CD4-positive, alpha-beta T cell treated with Interleukin-10 for 1 hour (primary cell): ENCODE data around the gene SP140L.
"Not testable (repeated sequence)": the region's sequence is repeated elsewhere in the genome, so short reads cannot be mapped to it uniquely, and the experiment has no call there.

Experiments used
- DNase-seq: peaks from one replicate; pipeline ENCODE4 v3.0.0-alpha.2; 2020

Gene SP140L

DNA sequence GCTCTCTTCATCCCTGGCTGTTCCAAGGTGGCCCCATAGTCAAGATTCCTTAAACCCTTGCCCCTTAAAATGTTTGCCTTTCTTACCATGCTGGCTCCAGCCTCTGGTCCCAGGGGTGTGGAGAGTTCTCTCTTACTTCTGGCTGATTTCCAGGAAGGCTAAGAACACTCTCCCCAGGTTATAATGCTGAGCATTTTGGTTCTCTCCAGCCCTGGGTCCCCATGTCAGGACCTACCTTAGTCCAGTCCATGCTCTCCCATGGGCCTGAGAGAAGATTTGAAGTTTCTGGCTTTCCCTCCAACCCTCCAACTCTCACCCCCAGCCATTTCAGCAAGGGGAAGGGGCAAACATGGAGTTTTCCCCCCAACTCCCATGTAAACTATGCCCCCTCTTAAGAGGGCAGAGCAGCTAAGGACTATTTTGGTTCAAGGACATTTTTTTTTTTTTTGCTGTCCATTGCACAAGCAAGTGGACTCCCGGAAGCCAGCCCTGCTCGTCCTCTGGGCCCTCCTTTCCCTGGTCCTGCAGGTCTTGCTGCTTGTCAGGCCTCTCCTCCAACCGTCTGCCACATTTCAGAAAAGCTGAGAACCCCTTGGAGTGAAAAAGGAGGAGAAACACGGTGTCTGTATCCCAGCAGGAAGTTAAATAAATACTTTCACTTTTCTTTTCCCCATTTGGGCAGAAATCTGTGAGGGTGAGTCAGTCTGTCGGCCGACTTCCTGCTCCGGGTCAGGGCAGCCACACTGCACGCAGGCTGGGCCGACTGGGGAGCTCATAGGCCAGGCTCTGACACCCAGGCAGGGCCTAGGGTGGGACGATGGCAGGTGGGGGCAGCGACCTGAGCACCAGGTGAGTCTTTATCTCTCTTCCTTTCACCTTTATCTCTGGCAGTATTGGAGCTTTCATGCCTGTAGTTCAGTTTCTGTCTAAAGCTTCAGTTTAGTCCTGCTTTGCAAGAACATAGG lies at the start of gene SP140L:
Gene SP140L, plus strand, starts transcription at position 741 of the 965 bp plus-strand sequence. Its CDS starts 77 bp downstream, at position 818.
- peak; percentile 84 for DNase-seq

GRCh38 chr2:230282936-230283335 lies 44.1 kb upstream of the SP140L start:
- DNase-seq, result no peak

GRCh38 chr2:230286048-230286447 lies 40.9 kb upstream of the SP140L start:
- no peak for DNase-seq

DNA sequence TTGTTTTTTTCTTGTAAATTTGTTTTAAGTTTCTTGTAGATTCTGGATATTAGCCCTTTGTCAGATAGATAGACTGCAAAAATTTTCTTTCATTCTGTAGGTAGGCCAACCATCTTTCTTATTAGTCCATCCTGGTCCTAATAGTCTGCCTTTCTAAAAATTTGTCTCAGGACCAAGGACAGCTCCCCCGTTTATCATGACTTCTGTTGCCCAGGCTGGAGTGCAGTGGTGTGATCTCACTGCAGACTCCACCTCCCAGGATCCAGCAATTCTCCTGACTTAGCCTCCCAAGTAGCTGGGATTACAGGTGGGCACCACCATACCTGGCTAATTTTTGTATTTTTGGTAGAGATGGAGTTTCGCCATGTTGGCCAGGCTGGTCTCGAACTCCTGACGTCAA lies 37.7 kb upstream of the SP140L start:
- peak; percentile 29 for DNase-seq

- no peak for DNase-seq
Measured at GRCh38 chr2:230295192-230295591, 31.8 kb upstream of the SP140L start.

DNA sequence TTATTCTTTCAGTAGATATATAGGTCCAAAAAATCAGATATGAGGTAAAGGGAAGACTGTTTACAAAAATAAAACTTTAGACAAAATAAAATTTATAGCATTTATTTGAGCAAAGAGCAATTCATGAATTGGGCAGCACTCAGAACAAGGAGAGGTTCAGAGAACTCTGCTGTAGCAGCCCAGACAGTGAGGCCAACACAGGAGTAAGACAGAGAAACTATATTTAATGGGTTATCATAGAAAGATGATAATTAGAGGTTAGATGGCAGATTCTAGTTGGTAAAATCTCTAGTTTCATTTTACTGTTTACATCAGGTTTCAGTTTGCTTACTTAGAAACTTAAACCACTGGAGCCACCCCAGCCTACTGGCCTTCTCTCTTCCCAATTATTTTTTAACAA lies 30.1 kb upstream of the SP140L start:
- no peak for DNase-seq

DNA sequence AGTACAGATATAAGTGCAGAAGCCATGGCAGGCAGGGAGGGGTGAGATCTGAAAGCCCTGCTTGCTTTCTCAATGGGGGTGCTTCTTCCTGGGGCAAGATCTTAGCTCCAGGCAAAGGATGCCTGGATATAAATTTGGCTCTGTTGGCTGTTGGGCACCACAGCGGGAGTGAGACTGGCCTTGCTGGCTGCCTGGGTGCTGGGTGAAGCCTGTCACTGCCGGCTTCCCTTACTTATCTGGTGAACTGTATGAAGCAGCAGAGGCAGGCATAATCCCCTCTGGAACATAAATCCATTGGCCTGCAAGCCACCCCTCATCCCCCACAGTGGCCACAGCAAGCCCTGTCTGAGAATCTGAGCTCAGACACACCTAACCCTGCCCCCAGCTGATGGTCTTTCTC lies 27.4 kb upstream of the SP140L start:
- DNase-seq, result no peak

GRCh38 chr2:230305416-230306275 lies 21.3 kb upstream of the SP140L start:
- no peak for DNase-seq

DNA sequence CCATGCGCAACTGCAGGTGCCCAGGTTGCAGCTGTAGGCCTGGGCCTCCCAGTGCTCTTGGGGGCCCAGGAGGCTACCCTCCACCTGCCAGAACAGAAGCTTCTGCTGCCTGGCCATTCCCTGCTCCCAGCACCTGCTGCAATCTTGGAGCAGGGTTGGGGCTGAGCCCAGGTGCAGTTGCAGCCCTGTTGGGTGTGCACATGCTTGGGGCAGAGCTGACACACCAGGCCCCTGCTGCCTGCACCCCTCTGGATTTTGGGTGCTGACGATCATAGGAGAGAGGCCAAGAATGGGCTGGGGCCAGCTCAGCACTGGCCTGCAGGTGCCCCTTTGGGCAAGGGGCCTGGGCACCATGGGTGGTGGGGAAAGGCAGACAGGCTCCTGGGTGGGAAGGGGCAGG lies 20.5 kb upstream of the SP140L start:
- DNase-seq, result no peak

GRCh38 chr2:230307485-230307884 lies 19.5 kb upstream of the SP140L start:
- no peak for DNase-seq

- no peak for DNase-seq
Measured at GRCh38 chr2:230308402-230309000, 18.5 kb upstream of the SP140L start.

- DNase-seq, result not testable (repeated sequence)
Measured at GRCh38 chr2:230310792-230311191, 16.2 kb upstream of the SP140L start.

DNA sequence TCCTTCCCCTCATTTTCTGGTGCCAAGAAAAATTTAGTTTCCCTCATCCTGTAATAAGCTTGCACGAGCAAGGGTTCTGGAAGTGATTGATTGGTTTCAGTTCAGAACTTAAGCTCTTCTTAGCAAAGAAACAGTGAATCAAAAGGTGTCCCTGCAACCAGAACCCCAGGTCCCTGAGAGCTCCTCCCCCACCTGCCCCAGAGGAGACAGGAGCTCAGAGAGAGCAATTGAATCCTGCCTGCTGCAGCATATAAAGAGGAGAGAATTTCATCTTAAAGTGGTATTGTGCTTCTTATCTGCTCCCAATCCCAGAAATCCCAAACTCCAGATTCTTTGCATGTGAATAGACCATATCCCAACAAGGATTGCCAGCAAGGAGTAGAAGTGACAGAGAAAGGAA lies 15.4 kb upstream of the SP140L start:
- DNase-seq, result not testable (repeated sequence)

- DNase-seq, result no peak
Measured at GRCh38 chr2:230312638-230313037, 14.4 kb upstream of the SP140L start.

GRCh38 chr2:230317366-230317765 lies 9.6 kb upstream of the SP140L start:
- no peak for DNase-seq

DNA sequence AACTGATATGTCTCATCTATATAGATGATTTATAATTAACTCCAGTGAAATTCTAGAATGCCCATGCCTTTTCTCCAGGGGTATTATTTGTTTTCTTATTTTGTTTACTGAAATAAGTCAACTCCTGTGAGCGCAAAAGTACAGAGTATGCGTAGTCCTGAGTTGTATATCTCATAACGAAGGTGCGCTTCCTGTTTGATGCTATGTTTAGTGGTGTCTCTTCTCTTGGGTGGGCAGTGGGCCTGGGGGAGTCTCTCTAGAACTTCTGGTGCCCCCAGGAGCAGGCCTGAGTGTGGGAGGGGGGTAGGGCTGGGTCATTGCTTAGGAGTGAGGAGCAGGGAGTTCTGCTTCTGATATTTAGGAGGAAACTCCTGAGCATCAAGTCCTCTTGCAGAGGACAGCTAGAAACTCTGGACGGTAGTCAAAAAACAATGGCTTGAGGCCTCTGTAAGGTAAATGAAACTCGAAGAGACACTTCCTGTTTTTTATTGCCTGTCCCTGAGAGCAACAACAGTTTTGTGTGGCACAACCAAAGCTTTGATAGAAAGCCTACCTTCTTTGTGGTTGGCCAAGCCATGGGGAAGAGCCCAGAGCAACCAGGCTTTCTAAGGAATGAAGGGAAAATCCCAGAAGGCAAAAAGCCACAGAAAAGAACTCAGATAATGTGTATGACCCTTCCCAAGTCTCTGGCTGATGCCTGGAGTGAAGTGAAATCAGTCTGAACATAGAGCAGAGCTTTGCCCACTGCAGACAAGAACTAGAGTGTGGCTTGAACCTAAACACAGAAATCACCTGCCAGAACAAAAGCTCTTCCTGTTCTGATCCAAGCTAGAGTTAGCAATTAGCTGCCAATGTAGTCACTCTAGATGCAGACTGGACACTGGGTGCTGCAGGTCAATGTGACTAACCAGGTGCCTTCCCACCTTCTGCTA lies 8.5 kb upstream of the SP140L start:
- peak; percentile 16 for DNase-seq

DNA sequence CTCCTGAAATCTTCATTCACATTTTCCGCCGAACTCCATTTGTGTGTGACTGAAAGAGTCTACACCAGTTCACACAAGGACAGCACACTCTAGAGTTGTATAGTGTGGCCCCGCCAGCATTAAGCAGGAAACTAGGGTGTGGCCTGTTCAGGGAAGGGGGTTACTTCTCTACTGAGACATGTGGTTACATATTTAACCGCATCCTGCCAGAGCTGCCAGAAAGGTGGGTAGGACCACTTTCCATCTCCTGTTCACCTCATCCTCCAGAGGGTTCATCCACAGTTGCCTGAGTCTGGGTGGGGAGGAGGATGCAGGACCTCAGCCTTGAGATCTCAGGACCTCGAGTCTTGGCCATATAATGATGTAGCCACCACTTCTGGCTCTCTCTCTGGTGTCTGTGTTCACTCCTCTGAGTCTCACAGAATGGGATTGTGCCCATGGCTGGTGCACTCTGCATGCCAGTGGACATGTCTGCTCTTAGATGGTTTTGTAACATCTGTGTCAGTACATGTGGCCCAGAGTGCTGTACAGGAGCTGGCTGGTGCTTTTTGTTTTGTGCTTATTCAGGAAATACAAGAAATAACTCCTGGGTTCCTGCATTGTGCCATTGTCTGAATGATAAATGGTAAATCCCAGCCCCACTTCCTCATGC lies 7.7 kb upstream of the SP140L start:
- DNase-seq, result peak; percentile 84

DNA sequence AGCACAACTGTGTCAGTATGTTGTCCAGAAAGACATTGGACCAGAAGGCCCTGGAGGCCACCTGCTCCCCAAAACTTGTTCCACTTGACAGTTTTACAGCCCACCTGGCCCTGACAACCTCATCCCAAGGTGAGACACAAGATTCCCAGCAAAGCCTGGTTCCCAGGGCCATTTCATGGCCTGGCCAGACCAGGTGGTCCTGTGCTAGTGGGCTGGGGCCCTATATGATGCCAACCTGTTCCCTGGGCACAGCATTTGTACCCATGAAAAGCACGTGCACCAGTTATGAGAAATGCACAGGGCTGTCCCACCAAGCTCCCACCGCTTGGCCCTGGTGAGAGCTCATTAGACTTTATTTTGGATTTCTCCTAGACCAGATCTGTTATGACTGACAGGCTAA lies 6.0 kb upstream of the SP140L start:
- DNase-seq, result no peak

DNA sequence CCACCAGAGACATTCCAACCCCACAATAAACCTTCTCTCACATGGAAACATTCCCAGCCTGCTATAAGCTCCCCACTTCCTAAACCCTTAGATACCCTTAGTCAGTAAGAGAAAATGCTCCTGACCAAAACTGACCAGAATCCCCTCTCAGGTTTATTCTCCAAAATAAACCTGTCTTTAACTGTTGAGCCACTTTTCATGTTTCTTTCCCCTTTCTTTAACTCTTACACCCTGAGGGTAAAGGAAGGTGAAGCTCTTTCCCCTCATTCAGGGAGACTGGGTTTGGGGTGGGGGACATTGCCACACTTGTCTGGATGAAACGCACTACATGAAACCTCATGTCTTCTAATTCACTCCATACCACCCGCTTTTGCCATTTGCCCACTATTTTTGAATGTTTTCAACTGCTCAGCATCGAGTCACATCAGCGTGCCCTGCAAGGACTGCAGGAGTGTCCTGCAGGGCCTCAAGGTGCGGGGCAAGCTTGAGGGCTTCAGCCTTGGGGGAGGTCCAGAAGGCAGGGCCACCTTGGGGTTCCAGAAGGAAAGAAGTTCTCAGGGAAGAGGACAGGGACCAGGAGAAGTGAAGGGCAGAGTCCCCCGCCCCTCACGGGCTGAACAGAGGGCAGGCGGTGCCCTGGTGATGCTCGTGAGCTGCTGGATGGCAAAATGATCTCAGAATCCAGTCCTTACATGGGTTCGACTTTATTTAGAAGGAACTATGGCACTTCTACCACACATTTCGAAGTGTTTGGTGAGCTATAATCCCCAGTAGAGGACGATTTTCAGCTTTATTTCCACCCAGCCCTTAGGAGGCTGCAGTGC lies 4.2 kb upstream of the SP140L start:
- DNase-seq, result no peak

DNA sequence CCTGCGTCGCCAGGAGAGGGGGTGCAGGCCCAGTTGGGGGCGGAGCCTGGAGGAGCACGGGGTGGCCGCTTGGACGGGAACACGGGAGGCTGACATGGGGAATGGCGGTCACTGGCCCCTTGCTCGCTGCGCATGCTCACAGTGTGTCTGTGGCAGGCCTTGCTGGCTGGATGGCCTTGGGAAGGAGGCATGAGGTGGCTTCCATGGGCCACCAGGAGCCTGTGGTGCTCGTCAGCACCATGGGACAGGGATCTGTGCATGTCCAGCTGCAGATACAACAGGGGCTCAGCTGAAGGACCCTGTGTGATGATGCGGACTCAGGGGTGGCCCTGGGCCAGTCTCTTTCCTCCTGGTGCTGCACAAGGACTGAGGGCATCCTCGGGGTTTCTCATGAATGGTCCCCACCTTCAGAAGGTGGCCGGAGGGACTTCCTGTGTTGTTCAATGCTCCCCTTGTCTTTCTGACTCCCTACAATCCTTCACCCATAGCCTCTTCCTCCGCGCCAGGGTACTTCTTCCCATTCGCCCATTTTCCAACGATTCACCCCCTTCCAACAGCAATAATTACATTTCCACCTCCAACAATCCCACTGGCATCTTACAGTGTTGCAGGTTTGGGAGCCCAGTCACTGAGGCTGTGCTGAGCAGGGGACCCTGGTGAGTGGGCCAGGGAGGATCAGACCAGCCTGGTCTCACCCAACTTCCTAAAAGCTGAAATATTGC lies 3.4 kb upstream of the SP140L start:
- DNase-seq, result no peak
